Left ventricle myocardium inferior (tissue), 1 donor: Measurements from ENCODE around the gene ACSBG1. TPM values are rescaled to one million over a fixed set of nuclear protein-coding genes. Genes with fewer than 3 reads are reported as not detected.

Experiments
- DNase-seq: peaks from one replicate; pipeline ENCODE4 v3.0.0-alpha.2; 2020
- H3K27ac ChIP-seq: fragments of 200-600 bp; replicated peaks from 2 replicates; pipeline ENCODE4 v1.8.0; 2021
- H3K27me3 ChIP-seq: fragments of 200-600 bp; 2 replicates; pipeline ENCODE4 v1.8.0; 2021; ENCODE audit warnings: low read depth
- H3K36me3 ChIP-seq: fragments of 200-600 bp; 2 replicates; pipeline ENCODE4 v1.8.0; 2021
- H3K4me1 ChIP-seq: fragments of 200-600 bp; 2 replicates; pipeline ENCODE4 v1.8.0; 2021
- H3K4me3 ChIP-seq: fragments of 200-600 bp; 2 replicates; pipeline ENCODE4 v1.8.0; 2021; ENCODE audit warnings: mild to moderate bottlenecking, moderate library complexity
- H3K9me3 ChIP-seq: fragments of 200-600 bp; replicated peaks from 2 replicates; pipeline ENCODE4 v1.8.0; 2021
- intact Hi-C: fragments of 100-400 bp; cut with micrococcal nuclease; formaldehyde crosslinking; loops from one replicate; pipeline ENCODE4 v1.11.0; 2022
- total RNA-seq: library from RNA; stranded (reverse); fragmentation: NEBNext Ultra II Directional; extraction: Animal tissue kit (Norgen Biotek cat#: 25700); gene quantifications from one replicate; pipeline ENCODE4 v1.2.1, GENCODE V29; 2021
- TF ChIP-seq, protein P1 (sequence below): fragments of 200-600 bp; IDR thresholded peaks from 2 replicates; pipeline ENCODE4 v1.8.0; 2021; ENCODE audit warnings: antibody characterized with exemption, mild to moderate bottlenecking, borderline replicate concordance
- donor health status: DM: no; HTN: yes; CAD: no; lungs with severe emphysema.

ACSBG1 gene
- total RNA-seq, 1 donor from 2014 or later, result 0.25 TPM

DNA sequence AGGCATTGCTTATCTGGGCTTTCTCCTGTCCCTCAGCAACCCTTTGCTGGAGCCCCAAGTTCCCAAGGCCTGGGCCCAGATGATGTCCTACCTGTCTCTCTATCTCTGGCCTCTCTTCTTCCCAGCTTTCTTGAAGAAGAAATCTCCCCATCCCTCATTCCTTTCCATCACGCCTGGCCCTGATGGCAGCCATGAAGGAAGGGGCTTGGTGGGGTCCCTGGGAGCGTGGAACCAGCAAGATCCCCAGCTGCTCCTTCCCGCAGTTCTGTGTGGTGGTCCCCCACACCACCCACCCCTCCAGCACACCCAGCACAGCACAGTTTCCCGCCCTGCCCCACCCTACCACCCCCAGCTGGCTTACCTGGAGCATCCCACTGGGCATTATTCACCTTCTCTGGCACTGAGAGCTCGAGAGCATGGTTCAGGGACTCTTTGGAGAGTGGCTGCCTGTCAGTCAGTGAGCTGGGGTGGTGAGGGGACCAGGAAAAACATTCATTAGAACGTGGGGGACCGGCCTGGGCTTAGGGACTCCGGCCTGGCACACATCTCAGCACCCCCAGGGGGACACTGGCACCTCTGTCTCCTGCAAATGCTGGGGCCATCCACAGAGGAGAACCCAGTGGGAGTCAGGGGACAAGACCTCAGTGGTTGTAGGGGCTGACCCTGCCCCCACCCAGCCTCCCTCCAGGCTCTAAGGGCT is 26.6 kb downstream of the ACSBG1 start:
- intact Hi-C loops, result no loop called here
- Histone ChIP-seq H3K4me1 (peaks cover 75% of the 10 kb centered on the region), H3K27ac (no peak overlapping the region), H3K27me3 (peaks cover 4% of the 10 kb centered on the region), H3K36me3 (no peaks in the 10 kb centered on the region), H3K9me3 (no peaks in the 10 kb centered on the region), H3K4me3 (no peak overlapping the region)
- DNase-seq, result no peak
- TF ChIP-seq, protein P1, sequence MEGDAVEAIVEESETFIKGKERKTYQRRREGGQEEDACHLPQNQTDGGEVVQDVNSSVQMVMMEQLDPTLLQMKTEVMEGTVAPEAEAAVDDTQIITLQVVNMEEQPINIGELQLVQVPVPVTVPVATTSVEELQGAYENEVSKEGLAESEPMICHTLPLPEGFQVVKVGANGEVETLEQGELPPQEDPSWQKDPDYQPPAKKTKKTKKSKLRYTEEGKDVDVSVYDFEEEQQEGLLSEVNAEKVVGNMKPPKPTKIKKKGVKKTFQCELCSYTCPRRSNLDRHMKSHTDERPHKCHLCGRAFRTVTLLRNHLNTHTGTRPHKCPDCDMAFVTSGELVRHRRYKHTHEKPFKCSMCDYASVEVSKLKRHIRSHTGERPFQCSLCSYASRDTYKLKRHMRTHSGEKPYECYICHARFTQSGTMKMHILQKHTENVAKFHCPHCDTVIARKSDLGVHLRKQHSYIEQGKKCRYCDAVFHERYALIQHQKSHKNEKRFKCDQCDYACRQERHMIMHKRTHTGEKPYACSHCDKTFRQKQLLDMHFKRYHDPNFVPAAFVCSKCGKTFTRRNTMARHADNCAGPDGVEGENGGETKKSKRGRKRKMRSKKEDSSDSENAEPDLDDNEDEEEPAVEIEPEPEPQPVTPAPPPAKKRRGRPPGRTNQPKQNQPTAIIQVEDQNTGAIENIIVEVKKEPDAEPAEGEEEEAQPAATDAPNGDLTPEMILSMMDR, result no peak

DNA sequence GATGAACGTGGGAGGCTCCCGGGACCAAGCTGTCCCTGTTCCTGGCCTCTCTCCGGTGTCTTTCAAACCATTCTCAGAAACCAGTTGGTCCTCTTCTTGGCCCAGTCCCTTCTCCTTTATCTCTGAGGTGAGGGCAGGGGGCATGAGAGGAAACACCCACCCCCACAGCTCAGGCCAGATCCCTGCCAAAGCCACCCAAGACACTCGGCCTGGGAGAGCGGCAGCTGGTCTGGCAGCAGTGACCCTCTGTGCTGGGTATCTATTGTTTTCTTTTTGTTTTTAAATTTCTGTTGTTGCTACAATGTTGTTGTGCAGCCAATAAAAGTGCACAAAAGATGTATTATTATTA is 27.3 kb downstream of the ACSBG1 start:
- Histone ChIP-seq H3K36me3 (no peaks in the 10 kb centered on the region), H3K4me3 (no peak overlapping the region), H3K27ac (no peak overlapping the region), H3K27me3 (no peaks in the 10 kb centered on the region), H3K9me3 (no peaks in the 10 kb centered on the region), H3K4me1 (peaks cover 73% of the 10 kb centered on the region)
- TF ChIP-seq, protein P1, result no peak
- intact Hi-C loops, result no loop called here
- no peak for DNase-seq

DNA sequence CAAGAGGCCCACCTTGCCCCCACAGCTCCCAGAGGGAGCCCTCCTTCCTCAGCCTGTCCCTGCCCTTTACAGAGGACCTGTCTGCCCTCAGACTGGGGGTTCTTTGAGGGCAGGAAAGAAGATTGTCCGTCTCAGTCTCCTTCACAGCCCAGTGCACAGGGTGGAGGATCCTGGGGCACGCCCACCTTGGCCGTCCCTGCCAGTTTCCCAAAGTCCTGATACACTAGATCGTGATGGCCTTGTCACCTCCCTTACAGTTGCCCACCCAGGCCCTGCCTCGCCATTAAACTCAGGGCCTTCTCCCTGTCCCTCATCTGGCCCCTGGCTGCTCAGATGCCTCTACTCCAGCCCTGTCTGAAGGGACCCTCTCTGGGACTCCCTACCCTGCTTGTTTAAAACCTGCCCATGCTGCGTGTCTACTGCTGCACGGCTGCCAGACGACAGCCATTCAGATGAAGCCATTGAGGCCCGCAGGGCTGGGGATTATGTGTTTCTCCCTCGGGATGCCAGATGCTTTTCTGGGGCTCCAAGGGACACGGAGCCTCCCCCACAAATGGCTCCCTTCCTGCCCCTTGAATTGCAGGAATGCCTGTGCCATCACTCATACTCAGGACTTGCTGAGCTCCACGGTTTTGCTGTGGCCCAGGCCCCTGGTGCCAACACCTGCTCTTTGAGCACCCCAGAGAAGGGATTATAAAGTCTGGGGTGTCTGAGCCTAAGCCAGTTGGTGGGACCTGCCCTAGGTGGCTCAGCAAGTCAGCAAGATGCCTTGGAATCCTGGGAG is 27.8 kb downstream of the ACSBG1 start:
- Histone ChIP-seq H3K27me3 (no peaks in the 10 kb centered on the region), H3K36me3 (no peaks in the 10 kb centered on the region), H3K4me1 (peaks cover 71% of the 10 kb centered on the region), H3K4me3 (no peak overlapping the region), H3K27ac (peak overlapping the region; percentile 83), H3K9me3 (no peaks in the 10 kb centered on the region)
- DNase-seq, result no peak
- intact Hi-C loops, result no loop called here
- TF ChIP-seq, protein P1, result no peak

DNA sequence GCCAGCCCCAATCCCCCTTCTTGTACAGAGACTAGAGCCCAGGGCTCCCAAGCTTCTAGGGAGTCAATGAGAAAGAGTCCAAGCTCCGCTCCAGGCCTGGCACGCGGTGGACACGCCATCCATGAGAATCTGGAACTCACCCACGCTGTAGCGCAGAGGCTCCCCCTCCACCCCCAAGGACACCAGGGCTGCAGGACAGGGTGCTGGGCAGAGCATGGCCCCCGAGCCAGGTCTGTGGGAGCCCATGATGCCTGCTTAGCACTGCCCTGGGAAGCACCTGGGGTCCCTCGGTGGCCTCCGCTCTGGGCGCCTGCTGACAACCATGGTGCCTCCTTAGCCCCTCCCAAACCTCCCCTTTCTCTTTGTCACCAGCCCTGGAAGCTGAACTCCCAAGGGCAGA is 28.5 kb downstream of the ACSBG1 start:
- DNase-seq, result no peak
- TF ChIP-seq, protein P1, result no peak
- peaks cover 70% of the 10 kb centered on the region for H3K4me1 ChIP-seq

DNA sequence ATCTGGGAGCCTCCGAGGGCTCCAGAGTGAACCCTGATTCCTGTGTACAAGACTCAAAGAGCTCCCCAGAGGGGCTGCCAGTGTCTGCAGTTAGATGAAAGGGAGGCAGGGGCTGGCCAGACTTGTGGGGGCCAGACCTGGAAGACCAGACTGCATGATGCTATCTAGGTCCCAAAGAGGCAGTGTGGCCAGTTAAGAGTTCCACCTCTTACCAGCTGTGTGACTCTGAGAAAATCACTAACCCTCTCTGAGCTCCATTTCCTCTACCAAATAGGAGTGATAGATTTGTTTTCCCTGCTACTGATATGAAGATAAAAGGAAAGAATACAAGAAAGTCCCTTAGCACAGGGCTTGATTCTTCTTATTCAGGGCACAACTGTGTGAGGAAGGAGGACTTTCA is 29.0 kb downstream of the ACSBG1 start:
- H3K4me3 ChIP-seq, result no peak overlapping the region
- intact Hi-C loops, result no loop called here
- no peaks in the 10 kb centered on the region for H3K27me3 ChIP-seq
- H3K9me3 ChIP-seq, result no peaks in the 10 kb centered on the region
- DNase-seq, result no peak
- H3K27ac ChIP-seq, result peak overlapping the region; percentile 83
- TF ChIP-seq, protein P1, result no peak
- no peaks in the 10 kb centered on the region for H3K36me3 ChIP-seq
- H3K4me1 ChIP-seq, result peaks cover 65% of the 10 kb centered on the region

More for the DNA sequence above, 28.5 kb downstream of the ACSBG1 start:
- intact Hi-C loops, result no loop called here
- H3K27ac ChIP-seq, result peak overlapping the region; percentile 83
- no peaks in the 10 kb centered on the region for H3K9me3 ChIP-seq
- H3K4me3 ChIP-seq, result no peak overlapping the region
- H3K27me3 ChIP-seq, result no peaks in the 10 kb centered on the region
- H3K36me3 ChIP-seq, result no peaks in the 10 kb centered on the region
